Mucosa of descending colon (tissue), 3 donors: ENCODE measurements around the gene TGFBR3. TPM values are rescaled to one million over a fixed set of nuclear protein-coding genes. Genes with fewer than 3 reads are reported as not detected.

Experiments used
- ATAC-seq: fragments of 200-7000 bp; cut with Tn5 transposase; one replicate; pipeline ENCODE4 v1.9.1; 2020; ENCODE audit warnings: mild to moderate bottlenecking, moderate library complexity
- DNase-seq, 3 donors: peaks; one replicate each; pipeline ENCODE4 v3.0.0-alpha.2; 2020
- H3K36me3 ChIP-seq: fragments of 200-600 bp; one replicate; pipeline ENCODE4 v1.8.0; 2021; ENCODE audit warnings: low read depth, mild to moderate bottlenecking
- H3K4me1 ChIP-seq: fragments of 200-600 bp; one replicate; pipeline ENCODE4 v1.8.0; 2021; ENCODE audit warnings: low read depth, mild to moderate bottlenecking
- H3K4me3 ChIP-seq: fragments of 200-600 bp; one replicate; pipeline ENCODE4 v1.8.0; 2021; ENCODE audit warnings: mild to moderate bottlenecking
- H3K9me3 ChIP-seq: fragments of 200-600 bp; one replicate; pipeline ENCODE4 v1.8.0; 2021; ENCODE audit warnings: mild to moderate bottlenecking
- CTCF ChIP-seq: fragments of 200-600 bp; IDR thresholded peaks from one replicate; pipeline ENCODE4 v1.8.0; 2022; ENCODE audit warnings: antibody characterized with exemption, mild to moderate bottlenecking
- intact Hi-C, 2 donors: fragments of 100-400 bp; cut with DNase I in 1 of 2; cut with micrococcal nuclease in 1 of 2; formaldehyde crosslinking; loops; one replicate each; pipeline versions ENCODE4 v1.11.0 to v1.11.1; 2022; cut with DNase I, micrococcal nuclease
- total RNA-seq, 3 donors: library from RNA; stranded (reverse); fragmentation: NEBNext Ultra II Directional in 2 of 3; extraction: Animal tissue kit (Norgen Biotek cat#: 25700) in 2 of 3; gene quantifications; one replicate each; pipeline versions ENCODE4 v1.2.1 to v1.2.4, GENCODE V29; 2021 to 2023
- donor health status: DM: no; HTN: no; CAD: no; lungs with moderate emphysema.
- donor health status: DM: no; HTN: no; CAD: no.
- donor health status: DM: no; HTN: yes; CAD: no.

TGFBR3 gene
- total RNA-seq, 3 donors from 2014 or later: 11.6 to 89.7 (median 21.1) TPM

- H3K4me1 ChIP-seq: no peaks in the 10 kb centered on the region
- no peaks in the 10 kb centered on the region for H3K36me3 ChIP-seq
- H3K4me3 ChIP-seq: no peak overlapping the region
- no peak for TF ChIP-seq CTCF
- ATAC-seq: no peak
- intact Hi-C loops: no loop called here
- no peaks in the 10 kb centered on the region for H3K9me3 ChIP-seq
- no peak for DNase-seq
Observed at GRCh38 chr1:91729621-91730358, 156.2 kb downstream of the TGFBR3 start.

GRCh38 chr1:91727763-91728162 lies 158.2 kb downstream of the TGFBR3 start:
- no peak for ATAC-seq
- Histone ChIP-seq H3K9me3 (no peaks in the 10 kb centered on the region), H3K36me3 (no peaks in the 10 kb centered on the region), H3K4me1 (no peaks in the 10 kb centered on the region), H3K4me3 (no peak overlapping the region)
- DNase-seq: no peak
- intact Hi-C loops: no loop called here
- no peak for TF ChIP-seq CTCF

GRCh38 chr1:91725989-91726721 lies 159.8 kb downstream of the TGFBR3 start:
- no peak for TF ChIP-seq CTCF
- Histone ChIP-seq H3K36me3 (no peaks in the 10 kb centered on the region), H3K9me3 (no peaks in the 10 kb centered on the region), H3K4me1 (no peaks in the 10 kb centered on the region), H3K4me3 (no peak overlapping the region)
- ATAC-seq (peak; percentile 72), DNase-seq (no peak)
- intact Hi-C loops: no loop called here

GRCh38 chr1:91725618-91725988 lies 160.3 kb downstream of the TGFBR3 start:
- Histone ChIP-seq H3K4me1 (no peaks in the 10 kb centered on the region), H3K9me3 (no peaks in the 10 kb centered on the region), H3K4me3 (no peak overlapping the region), H3K36me3 (no peaks in the 10 kb centered on the region)
- intact Hi-C loops: no loop called here
- DNase-seq (no peak), ATAC-seq (no peak)
- no peak for TF ChIP-seq CTCF

- H3K4me3 ChIP-seq: no peak overlapping the region
- intact Hi-C loops: no loop called here
- no peaks in the 10 kb centered on the region for H3K36me3 ChIP-seq
- no peaks in the 10 kb centered on the region for H3K4me1 ChIP-seq
- no peak for TF ChIP-seq CTCF
- ATAC-seq (no peak), DNase-seq (no peak)
- H3K9me3 ChIP-seq: no peaks in the 10 kb centered on the region
Observed at GRCh38 chr1:91724644-91725043, 161.3 kb downstream of the TGFBR3 start.
